GM18502 (cell line): ENCODE results near the gene TAS2R60.

Experiments
- ATAC-seq: cut with Tn5 transposase; IDR thresholded peaks from one replicate; pipeline ENCODE4 v1.9.1; 2021; ENCODE audit warnings: mild to moderate bottlenecking; ENCODE audit not compliant: unreplicated experiment, poor library complexity

Gene TAS2R60

DNA sequence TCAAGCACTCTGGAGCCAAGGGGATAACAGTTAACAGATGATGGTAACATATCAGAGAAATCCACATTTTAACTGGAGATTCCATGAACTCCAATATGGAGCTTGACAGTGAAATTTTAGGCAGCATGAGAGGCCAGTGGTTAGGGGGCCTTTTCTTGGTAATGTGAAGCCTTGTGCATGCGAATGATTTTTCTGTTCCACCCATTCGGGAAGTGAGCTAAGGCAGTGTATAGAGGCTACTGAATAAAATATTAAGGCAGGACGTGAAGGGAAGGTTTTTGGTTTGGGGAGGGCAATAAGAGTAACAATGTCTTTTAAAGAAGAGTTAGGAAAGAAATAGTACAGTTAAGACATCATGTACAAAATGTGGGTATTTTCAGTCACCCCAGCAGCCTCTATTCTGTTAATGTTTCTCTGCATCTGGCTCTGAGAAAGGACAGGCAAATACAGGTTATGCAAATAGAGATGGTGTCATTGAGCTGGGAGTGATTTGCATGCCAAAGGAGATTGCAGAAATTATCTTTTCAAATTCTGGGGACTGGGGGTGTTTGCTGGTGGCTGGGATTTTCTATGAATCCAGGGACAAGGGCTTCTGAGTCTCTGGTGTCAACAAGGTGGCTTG is 6.8 kb upstream of the TAS2R60 start:
- ATAC-seq, result peak; percentile 87

GRCh38 chr7:143437578-143437977 is 5.7 kb upstream of the TAS2R60 start:
- ATAC-seq, result peak; percentile 49

GRCh38 chr7:143439866-143440265 is 3.4 kb upstream of the TAS2R60 start:
- no peak for ATAC-seq

DNA sequence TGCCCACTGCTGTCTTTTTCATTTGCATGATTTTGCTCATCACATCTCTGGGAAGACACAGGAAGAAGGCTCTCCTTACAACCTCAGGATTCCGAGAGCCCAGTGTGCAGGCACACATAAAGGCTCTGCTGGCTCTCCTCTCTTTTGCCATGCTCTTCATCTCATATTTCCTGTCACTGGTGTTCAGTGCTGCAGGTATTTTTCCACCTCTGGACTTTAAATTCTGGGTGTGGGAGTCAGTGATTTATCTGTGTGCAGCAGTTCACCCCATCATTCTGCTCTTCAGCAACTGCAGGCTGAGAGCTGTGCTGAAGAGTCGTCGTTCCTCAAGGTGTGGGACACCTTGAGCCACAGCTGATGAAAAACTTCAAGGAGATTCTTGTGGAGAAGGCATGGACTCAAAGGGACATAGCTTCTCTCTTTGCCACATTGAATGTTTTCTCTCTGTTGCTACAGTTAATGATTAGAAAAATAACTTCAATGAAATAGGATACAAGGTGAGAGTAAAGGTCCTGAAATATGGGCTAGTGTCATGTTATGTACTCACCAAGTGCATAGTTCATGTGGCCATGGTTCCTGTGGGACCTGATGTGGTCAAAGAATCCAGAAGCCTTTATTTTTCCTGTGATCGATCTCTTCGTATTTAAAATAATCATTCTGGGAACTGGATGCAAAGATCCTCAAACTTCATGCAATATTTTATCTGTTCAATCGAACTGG is 970 bp downstream of the TAS2R60 start:
- ATAC-seq, result no peak

DNA sequence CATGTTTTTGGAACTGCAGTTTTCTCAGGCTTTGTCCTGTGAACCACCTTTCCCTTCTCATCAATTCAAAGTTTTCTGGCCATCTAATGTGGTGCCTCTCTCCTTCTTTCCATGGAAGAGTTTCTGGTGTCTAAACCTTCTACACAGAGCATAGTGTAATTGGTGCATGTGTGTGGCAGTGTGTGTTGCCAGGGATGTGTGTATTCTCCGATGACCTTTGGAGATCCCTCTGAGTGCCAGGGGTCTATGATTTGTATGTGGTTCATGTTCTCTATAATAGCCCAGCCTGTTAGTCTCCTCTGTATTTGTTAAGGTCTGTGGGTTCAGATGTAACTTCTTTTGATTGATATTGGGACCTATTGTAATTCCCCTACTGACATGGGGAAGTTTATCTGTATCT is 1.5 kb downstream of the TAS2R60 start:
- no peak for ATAC-seq

DNA sequence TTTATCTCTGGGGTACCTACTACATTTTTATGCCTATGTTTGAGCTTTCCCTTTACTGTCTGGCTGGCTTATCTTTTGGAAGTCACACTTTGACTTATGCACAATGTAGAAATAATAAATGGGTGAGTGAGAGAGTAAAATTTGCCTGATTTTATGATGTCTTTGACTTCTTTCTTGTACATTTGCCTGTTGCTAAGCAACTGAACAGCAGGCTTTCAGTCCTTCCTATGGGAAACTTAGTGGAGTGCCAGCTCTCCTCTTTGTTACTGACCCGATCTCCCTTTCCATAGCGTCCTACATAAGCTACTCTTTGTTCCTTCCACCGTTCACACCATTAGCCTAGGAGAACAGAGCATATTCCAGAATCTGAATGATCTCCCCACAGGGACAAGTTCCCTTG is 4.2 kb downstream of the TAS2R60 start:
- no peak for ATAC-seq

DNA sequence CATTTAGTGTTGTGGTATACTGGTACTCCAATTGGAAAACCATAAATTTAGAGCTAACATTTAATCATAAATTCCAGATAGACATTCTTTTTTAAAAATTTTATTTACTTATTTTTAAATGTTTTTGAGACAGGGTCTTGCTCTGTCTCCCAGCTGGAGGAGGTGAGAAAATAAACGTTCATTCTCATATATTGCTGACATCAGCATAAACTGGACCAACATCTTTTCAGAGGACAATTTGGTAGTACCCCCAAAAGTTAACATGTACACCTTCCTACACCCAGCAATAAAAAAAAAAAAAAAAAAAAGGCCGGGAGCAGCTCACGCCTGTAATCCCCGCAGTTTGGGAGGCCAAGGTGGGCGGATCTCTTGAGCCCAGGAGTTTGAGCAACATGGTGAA is 5.2 kb downstream of the TAS2R60 start:
- no peak for ATAC-seq

DNA sequence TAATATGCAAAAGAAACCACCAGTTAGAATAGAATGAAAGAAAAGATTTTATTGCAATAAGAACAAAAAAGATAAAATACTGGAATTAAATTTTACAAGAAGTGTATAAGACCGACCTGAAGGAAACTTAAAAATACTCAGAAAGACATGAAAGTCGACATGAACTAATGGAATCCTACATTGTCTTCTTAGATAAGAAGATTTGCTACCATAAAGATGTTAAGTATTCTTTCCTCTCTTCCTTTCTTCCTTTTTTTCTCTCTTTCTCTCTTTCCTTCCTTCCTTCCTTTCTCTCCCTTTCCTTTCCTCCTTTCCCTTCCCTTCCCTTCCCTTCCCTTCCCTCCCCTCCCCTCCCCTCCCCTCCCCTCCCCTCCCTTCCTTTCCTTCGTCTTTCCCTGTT is 6.5 kb downstream of the TAS2R60 start:
- ATAC-seq, result no peak

- no peak for ATAC-seq
Observed at GRCh38 chr7:143451122-143451521, 7.9 kb downstream of the TAS2R60 start.

- ATAC-seq, result no peak
Observed at GRCh38 chr7:143451746-143452145, 8.5 kb downstream of the TAS2R60 start.

DNA sequence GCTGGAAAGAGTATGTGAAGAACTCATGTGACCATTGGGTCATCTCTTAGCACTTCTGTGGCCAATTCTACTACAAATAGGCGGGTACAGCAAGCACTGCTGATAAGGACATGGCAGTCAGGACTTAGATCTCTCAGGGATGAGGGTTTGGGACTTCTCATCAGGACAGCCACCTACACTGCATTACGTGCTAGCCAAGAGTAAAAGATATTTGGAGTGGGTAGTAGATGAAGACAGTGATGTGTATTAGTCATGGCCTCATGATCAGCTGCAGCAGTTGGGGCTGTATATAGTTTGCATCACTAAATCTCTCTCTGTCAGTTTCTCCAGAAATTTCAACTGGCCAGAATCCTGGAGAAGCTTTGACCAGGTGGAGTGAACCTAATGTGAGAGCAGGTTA is 9.2 kb downstream of the TAS2R60 start:
- no peak for ATAC-seq

- no peak for ATAC-seq
Observed at GRCh38 chr7:143454091-143454680, 10.9 kb downstream of the TAS2R60 start.

GRCh38 chr7:143455491-143455890 is 12.2 kb downstream of the TAS2R60 start:
- no peak for ATAC-seq

GRCh38 chr7:143455942-143456341 is 12.7 kb downstream of the TAS2R60 start:
- no peak for ATAC-seq

- ATAC-seq, result no peak
Observed at GRCh38 chr7:143456992-143457793, 13.9 kb downstream of the TAS2R60 start.

DNA sequence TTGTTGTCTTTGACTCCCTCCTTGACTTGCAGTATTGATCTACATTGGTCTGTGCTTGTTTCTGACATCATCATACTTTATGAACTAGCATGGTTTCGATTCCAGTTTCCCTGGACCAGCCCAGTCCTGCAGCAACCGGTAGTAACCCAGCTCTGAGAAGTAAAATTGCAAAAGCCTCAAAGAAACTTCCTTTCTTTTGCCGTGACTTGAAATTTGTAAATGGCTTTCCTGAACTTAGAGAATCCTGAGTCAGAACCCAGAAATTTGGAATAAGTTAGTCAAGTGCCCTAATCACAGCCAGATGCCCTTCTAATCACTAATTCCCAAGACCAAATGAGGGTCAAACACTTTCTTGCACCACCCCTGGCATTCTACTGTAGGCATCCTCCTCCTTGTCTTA is 15.0 kb downstream of the TAS2R60 start:
- no peak for ATAC-seq

DNA sequence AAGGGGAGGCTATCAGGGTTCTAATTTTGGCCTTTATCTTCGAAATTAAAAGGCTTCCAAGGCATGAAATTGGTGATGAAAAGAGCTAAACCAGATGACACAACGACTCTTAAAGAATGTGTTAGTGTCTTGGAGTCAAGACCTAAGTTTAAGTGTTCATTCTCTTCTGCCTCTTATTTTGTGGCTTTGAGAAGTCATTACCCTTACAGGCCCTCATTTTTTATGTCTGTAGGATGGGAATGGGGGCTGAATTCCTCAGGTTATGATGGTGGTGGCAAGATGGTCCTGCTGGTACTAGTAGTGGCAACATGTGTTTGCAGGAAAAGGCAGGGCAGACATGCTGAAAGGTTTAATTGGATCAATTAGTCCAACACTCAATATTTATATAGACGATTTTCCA is 15.4 kb downstream of the TAS2R60 start:
- ATAC-seq, result no peak

DNA sequence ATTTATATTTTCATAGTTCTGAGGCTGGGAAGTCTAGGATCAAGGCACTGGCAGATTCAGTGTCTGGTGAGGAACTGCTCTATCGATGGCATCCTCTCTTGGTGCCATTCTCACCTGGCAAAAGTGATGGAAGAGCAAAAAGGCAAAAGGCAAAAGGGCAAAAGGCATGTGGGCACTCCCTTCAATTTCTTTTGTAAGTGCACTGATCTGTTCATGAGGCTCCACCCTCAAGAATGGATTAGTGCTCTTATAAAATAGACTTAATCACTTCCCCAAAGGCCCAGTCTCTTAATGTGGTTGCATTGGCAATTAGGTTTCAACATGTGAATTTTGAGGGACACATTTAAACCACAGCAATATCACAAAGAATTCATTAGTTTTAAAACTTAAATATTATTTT is 16.1 kb downstream of the TAS2R60 start:
- ATAC-seq, result no peak

DNA sequence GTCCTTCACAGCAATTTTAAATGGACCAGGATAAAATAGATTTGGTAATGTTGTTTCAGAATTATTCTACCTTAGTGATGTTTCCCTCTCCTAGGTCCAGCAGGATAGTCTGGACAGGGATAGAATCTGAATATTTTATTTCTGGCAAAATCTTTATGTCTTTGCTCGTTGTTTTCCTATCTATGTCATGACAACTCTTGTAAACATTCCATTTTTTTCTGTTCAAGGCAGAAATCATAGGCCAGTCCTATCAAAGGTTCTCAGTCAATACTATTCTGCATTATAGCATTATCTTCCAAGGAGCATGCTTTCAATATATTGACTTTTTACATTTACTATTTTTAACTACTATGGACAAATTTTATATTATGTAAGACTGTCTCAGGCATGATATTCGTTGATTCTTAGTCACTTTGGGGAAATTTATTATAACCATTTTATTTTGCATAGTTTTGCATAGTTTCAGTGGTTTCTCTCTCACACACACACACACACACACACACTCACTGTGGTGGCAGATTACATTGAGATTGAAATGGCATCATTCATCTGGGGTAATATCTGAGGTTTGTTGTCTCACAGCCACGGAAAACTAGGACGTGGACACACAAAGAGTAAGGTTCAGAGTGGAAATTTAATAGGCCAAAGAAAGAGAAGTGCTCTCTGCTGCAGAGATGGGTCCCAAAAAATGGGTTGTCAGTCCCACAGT is 17.2 kb downstream of the TAS2R60 start:
- ATAC-seq, result no peak

DNA sequence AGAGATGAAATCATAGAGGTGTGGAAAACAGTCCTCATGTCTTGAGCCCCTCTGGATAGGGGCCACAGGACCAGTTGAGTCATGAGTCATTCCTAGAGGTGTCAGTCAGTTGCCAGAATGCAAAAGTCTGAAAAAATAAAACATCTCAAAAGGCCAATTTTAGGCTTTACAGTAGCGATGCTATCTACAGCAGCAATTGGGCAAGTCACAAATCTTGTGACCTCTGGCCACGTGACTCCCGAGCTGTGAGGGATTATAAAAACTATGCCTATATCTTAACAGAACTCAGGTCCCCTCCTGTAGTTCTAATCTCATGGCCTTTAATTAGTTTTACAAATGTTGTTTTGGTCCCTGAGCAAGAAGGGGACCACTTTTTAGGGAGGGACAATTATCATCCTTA is 18.8 kb downstream of the TAS2R60 start:
- no peak for ATAC-seq
